Activated T-cell treated with anti-CD3 and anti-CD28 coated beads, Interleukin-2, amount 50 U/mL, for 48 hours (primary cell): ENCODE results near the gene HPGD.

Source experiments
- DNase-seq, 2 experiments: peaks; one replicate each; pipeline ENCODE4 v3.0.0-alpha.2; 2020

The HPGD gene

DNA sequence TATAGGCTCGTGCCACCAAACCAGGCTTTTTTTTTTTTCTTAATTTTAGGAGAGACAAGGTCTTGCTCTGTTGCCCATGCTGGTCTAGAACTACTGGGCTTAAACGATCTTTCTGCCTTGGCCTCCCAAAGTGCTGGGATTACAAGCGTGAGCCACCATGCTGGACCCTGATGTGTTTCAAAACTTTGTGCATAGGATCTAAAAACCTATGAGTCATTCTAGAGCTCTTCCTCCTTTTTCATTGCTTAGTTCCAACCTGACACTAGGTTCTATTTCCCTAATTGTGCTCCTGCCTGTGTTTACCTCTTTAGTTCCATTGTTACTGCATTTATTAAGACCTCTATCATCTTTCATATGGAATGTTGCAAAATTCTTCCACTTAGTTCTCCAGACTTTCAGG lies 57.3 kb downstream of the HPGD start:
- DNase-seq: no peak

DNA sequence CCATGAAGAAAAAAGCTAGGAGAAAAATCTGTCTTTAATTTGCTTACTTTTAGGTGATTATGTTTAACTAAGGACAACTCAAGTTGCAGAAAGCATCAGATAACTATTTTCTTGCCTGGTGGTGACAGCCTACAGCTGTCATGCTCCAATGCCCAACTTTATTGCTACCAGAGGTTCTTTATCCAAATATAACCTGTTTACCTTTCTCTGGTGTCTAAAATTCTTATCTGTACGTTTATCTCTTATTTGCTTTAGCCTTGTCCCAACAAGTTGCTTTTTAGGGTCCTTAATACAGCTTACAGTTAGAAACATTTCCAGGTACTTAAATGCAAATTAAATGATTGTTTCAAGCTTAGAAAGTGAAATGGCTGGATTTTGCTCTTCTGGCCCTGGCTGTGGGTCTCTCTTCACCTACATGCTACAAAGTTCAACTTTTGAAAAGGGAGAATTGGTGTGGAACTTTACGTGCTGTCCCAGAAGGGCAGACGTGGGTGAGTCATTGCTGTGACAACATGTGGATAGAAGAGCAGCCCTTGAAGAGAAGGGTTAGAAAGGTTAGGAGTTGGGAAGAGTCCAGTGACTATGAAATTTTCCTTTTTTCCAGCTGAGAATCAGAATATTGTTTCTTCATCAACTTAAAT lies 60.7 kb downstream of the HPGD start:
- DNase-seq: no peak

- no peak for DNase-seq
These were observed 61.6 kb downstream of the HPGD start for GRCh38 chr4:174460684-174461083.

GRCh38 chr4:174457468-174457867 lies 64.8 kb downstream of the HPGD start:
- no peak for DNase-seq

DNA sequence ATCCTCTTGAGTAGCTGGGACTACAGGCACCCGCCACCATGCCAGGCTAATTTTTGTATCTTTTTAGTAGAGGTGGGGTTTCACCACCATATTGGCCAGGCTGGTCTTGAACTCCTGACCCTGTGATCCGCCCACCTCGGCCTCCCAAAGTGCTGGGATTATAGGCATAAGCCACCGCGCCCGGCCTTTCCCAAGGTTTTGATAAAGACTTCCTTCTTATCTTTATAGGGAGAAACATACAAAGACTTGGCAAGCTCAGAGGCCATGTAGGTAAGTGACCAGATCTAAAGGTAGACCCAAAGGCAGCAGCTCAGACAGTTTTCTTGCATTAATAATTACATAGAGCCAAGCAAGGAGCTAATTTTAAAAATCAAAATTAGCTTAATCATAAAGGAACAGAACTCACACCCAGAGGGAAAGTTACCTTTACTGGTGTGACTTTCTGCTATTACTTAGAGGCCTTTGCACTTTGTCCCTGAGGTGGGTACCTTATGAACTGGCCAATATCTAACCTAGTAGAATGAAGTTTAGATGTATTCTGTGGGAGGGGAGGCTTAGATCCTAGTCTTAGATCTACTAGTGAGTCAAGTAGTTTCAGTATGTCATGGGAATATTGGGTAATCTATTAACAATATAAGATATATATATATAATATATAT lies 67.3 kb downstream of the HPGD start:
- no peak for DNase-seq

- DNase-seq: no peak
These were observed 70.5 kb downstream of the HPGD start for GRCh38 chr4:174451718-174452296.

GRCh38 chr4:174450786-174451125 lies 71.5 kb downstream of the HPGD start:
- no peak for DNase-seq

DNA sequence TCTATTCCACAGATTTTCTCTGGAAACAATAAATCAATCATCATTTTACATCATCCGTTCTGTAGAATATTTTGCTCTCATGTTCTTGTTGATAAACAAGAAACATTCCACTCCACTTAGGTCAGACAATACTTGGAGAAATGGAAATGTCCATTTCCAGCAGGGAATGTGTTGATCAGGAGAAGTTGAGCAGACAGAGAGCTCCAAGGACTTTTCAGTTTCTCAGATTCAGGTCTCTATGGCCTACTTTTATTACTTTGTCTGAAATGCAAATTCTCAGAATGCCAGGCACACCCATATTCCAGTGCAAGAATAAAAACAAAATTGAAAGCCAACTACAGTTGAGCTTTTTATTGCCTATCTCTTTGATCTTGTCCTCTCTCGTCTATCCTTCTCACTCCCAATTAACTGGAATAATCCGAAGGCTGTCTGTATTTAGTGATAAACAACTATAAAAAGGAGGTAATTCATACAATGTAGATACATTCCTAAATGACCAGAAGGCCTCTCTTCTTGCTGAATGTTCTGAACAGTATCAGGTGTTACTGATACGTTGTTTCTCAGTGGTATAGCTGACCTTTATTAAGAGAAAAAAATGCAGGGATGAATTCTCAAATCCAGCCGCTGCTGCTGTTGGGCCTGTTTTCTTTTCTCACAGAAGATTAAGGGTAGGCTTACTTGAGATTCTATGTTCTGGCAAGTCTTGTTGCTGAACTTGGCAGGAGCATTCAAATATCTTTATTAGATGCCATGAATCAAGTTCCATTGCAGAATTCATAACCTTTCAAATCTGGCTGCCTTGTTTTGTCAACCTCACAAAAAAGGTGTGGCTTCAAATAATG lies 72.1 kb downstream of the HPGD start:
- no peak for DNase-seq

GRCh38 chr4:174449152-174449551 lies 73.1 kb downstream of the HPGD start:
- DNase-seq: no peak

DNA sequence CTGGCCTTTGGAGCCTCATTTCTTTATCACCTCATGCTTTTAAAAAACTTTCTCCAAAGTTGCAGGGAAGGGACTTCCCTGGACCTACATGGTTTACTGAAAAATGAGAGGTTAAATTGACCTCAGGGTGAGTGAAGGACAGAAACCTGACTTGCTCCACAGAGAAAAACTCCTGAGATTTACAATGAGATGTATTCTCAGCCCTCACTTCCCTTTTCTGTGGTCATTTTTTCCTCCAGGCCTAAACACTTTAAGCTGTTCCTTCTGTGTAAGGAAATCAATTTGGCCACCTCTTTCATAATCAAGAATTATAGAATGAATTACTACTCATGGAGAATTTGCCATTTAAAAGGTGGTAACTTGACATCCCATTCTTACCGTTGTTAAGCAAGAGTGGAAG lies 77.9 kb downstream of the HPGD start:
- DNase-seq: no peak
